Activated CD4-positive, alpha-beta T cell treated with anti-CD3 and anti-CD28 coated beads, Interleukin-2, amount 50 U/mL, for 4 hours (primary cell): ENCODE measurements around the gene CZIB.
A peak's percentile ranks its signal among the peaks of the same experiment; 100 is the strongest.
"Not testable (repeated sequence)": the region's sequence is repeated elsewhere in the genome, so short reads cannot be mapped to it uniquely, and the experiment has no call there.

Experiments used
- DNase-seq, 2 experiments: peaks; one replicate each; pipeline ENCODE4 v3.0.0-alpha.2; 2020

Gene CZIB

DNA sequence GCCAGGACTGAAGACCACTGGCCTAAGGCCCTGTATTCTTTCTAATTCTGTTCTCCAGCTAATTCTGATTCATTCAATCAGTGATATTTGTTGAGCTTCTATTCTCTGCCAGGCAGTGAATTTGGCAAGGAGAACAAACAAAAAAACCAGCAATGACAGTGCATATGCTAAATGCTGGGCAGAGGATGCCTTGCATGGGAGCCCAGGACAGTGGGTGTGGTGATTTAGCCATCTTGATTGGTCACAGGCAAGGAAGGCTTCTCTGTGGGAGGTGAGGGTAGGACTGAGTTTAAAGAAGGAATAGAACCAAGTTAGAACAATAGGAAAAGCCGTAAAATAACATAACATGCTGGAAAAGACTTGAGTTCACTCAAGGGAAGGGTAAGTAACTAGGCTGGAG, 33.0 kb downstream of the CZIB start:
- DNase-seq = no peak

DNA sequence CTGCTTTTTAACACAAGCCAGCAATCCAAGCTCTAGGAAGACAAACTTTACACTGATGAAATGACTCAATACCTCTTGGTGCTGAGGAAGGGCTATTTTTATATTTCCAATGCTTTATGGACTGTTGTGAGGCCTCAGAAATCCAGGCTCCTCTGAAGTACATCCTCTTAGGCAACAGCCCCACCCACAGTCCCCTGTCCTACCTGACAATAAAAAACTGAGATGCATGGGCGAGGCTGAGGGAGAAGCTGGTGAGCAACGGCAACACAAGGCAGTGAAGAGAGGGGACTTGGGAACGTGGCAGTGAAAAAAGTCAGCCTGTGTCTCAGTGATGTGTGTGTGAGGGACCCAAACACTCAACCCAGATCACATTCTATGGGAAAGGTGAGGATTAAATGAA, 33.9 kb downstream of the CZIB start:
- DNase-seq = no peak

DNA sequence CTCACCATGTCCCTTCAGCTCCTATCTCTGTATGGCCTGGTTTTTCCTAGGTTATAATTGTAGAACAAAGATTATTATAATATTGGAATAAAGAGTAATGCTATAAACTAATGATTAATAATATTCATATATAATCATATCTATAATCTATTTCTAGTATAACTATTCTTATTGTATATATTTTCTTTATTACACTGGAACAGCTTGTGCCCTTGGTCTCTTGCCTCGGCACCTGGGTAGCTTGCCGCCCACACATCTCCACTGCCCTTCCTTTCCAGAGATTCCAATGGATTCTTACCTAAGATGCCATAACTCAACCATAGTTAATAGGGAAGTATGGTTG, 34.5 kb downstream of the CZIB start:
- DNase-seq = not testable (repeated sequence)

DNA sequence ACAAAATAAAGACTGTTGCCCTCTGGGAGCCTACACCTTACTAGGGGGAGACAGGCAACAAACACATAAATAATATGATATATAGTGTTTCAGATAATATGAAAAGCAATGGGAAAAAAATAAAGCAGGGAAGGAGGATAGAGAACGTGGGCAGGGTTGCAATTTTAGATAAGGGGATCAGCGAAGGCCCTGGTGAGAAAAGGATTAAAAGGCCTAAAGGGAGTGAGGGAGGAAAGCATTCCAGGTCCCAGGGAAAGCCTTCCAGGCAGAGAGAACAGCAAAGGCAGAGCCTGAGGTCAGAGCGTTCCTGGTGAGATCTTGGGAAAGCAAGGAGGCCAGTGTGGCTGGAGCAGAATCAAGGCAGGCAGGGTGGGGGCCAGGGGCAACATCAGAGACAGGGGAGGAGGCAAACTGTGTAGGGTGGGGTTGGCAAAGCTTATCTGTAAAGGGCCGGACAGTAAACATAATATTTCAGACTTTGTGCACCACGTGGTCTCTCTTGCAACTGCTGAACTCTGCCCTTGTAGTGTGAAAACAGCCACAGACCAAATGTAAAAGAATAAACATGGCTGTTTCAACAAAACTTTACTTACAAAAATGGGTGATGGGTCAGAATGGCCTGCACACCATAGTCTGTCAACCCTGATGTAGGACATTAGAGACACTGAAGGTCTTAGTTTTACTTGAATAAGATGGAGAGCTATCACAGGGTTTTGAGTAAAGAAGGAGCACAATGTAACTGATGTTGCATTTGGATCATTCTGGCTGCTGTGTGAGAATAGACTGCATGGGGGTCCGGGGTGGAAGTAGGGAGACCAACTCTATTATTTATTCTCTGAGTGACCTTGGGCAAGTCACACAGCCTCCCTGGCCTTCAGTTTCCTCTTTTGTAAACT, 37.1 kb downstream of the CZIB start:
- DNase-seq = no peak

DNA sequence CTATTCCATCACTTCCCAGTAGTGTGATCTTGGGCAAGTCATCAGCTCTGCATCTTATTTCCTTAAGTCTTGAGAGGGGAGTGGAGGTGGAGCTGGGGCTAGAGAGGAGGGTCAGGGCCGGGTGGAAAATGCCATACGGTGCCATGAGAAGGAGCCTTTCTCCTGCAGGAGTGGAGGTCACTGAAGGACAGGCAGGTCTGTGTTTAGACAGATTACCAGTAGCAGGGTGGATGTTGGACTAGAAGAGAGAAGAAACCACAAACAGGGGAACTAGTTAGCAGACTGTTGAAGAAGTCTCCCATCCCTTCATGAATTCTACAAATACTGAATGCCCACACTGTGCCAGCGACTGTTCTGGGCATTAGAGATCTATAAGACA, 37.7 kb downstream of the CZIB start:
- no peak for DNase-seq

DNA sequence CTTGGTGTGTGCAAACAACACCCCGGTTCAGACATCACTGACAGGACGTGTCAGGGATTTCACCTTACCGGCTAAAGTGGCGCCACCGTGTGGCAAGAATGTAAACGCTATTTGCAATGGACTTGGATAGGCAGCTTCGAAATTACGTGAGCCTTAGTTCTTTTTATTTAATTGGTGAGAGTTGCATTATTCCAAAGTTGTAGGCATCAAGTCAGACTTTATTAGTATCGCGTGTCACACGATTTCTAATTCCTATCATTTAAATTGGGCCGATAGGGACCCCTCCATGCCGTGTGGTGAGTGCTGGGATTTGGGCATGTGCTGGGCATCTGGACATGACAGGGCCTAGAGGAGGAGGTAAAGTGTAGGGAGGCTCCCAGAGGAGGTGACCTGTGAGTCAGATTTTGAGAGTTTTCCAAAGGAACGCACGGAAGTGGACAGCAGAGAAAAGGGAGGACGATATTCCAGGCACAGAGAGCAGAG, 38.3 kb downstream of the CZIB start:
- DNase-seq = peak; percentile 72 to 75

DNA sequence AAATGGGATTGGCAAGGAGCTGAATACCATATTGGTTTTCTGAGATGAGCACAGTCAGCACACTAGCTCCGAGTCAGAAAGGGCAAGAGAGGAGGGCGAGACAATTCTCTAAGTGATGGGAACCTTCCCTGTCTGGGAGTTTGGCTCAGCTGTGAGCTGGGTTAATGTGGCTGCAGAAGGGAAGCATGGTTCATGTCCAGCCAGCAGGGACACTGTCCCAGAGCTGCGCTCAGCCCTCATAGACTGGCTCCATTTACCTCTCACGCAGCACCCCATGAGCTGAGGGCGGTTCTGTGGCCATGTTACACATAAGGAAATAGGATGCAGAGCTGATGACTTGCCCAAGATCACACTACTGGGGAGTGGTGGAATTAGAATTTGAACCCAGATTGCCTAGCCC, 39.5 kb downstream of the CZIB start:
- DNase-seq = no peak

DNA sequence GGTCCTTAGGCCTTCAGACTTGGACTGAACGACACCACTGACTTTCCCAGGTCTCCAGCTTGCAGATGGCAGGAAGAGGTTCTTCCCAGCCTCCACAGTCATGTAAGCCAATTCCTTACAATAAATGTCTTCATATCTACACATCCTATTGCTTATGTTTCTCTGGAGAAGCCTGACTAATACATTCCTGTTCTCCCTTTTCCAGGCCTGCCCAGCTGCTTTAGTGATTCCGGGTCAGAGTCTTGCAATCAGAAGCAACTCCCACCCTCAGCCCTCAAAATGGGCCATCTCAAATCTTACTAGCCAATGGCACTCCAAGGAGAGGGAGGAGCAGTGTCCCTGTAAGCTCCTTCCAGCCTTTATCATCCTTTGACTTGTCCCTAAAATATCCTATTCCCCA, 40.2 kb downstream of the CZIB start:
- no peak for DNase-seq

DNA sequence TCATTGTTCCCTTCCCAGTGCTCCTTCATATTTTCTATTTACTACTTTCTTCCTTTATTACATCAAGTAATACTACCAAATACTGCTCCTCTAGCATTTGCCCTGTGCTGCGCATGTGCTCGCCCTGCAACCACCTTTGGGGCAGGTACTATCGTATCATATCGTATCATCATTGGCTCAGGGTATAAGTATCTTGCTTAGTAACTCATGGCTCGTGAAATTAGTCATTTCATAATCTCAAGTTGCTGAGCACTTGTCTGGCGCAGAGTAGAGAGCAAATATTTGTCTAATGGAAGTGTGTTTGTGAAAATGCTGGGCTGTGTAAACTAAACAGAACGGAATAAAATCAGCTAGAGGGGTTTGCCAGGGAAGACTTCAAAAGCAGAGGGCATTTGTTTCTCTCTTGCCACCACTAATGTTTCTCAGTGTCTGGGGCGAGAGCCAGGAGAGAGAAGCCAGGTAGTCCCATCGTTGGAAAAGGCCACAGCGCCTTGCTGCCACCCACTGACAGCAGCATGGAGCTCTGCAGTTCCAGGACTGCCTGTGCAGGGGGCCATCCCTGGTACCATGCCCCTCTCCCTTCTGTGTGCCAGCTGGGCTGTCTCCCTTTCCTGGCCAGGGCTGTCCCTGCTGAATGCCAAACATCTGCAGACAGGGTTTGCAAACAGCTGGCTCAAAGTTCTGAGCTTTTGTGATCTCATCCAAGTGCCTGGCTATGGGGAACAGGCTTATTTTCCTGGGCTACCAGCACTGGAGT, 43.8 kb downstream of the CZIB start:
- no peak for DNase-seq

DNA sequence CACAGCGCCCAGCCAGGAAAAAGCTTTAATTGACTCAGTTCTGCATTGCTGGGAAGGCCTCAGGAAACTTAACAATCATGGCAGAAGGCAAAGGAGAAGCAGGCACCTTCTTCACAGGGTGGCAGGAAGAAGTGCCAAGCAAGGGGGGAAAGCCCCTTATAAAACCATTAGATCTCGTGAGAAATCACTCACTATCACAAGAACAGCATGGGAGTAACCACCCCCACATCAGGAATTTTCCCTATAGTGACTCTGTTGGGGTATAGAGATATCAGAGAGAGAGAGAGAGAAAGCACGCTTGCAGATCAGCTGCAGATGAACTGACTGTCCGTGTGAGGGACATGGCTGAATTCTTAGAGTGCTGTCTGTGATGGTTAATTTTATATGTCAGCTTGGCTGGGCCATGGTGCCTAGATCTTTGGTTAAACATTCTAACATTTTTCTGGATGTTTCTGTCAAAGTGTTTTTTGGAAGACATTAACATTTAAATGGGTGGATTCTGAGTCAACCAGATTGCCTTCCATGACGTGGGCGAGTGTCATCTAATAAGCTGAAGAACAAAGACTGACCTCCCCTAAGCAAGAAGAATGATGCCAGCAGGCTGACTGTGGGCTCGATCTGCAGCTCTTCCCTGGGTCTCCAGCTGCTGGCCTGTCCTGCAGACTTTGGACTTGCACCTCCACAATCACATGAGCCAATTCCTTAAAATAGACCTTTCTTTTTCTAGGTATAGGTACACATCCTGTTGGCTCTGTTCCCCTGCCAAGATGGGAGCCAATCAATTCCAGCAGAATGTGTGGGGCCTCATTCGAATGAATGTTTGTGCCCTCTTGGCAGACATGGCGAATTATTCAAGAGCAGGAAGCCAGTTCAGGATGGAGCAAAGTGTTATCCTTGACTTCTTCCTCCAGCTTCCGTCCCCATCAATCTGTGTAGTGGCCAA, 45.2 kb downstream of the CZIB start:
- DNase-seq = no peak

DNA sequence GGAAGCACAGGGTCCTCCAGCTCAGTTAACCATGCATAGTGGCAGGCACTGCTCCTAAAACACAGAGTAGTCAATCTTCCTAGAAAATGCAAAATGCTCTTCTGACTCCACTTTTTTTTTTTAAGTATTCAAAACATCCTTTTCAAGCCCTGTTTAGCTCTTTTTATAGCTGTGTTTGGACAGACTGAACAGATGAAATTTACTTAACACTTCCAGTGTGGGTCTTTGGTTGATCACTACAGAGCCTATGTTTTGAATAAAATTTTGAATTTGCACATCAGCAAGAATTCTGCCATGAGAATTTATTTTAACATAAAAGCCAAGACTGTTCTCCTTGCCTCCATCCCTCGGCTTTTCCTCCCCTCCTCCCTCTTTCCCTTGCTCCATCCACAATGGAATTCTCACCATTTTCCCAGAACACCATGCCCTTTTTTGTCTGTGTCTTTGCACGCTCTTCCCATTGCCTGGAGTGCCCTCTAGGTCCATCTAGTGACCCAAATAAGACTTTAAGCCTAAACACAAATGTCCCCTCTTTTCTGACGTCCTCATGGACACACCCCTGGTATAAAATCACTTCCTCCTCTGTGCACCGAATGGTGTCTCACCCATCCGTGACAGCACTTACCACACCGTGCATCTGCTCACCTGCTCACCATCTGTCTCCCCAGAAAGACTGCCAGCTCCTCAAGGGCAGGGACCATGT, 47.9 kb downstream of the CZIB start:
- DNase-seq = no peak

DNA sequence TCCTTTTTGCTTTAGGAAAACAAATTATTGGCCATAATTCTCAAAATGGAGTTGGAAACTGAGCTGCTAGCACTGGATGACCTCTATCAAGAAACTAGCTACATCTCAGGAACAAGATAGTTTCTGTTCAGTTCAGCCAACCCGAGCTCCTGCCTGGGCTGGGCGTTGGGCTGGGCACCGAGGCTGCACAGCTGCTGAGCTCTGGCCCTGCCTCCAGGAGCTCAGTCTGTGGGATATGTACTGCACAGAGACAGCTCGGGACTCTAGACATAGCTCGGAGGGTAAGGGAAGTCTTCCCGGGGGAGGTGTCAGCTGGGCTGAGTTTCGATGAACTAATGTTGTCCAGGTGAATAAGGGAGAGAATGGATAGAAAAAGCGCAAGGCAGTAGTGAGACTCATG, 53.5 kb downstream of the CZIB start:
- DNase-seq = no peak

DNA sequence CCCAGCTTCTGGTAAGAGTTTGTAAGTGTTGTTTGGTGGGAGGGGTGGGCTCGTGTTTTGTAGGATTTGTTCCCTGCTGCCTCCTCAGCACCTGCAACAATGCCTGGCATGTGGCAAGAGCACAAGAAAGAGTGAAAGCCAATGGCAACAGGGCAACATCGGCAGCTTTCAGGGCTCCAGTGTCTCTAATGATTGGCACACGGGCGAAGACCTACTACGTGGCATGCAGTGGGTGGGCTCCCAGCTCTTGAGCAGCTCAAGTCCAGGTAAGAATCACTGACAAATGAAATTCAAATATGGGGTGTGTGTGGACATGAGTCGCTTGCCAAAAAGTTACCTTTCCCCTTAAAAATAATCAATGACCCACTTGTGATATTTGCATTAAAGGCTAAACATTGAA, 54.1 kb downstream of the CZIB start:
- DNase-seq = no peak

DNA sequence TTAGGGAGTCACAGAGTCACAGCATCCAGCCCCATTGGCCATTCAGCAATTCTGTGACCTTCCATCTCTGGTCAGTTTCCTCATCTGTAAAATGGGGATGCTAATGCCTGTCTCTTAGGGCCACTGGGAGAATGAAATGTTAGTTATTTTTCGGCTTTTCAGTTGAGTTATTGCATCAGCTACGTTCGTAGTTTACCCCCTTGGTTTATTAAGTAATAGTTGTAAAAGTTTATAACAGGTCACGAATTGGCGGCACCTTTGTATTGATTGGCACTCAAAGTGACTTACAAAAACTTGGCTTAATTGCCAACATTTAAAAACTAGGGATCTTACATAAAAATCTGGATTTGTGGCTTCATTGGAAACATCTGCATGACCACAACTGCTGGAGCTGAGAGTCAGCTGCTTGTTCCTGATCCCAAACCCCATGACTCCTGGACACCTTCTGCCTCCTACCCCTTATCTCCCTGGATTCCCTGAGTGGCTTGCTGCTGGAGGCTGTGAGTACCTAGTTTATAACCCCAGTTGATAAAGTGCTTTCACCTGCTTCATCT, 54.9 kb downstream of the CZIB start:
- DNase-seq = no peak
